SU-DHL-6 (cell line): ENCODE results near the gene MRPL14.

Experiments
- CTCF ChIP-seq: fragments of 200-600 bp; sonication (generic); IDR thresholded peaks from one replicate; pipeline ENCODE4 v1.5.1; 2017; ENCODE audit warnings: antibody characterized with exemption, mild to moderate bottlenecking, low read length, moderate library complexity; ENCODE audit not compliant: insufficient read depth, poor library complexity, severe bottlenecking
- EZH2phosphoT487 ChIP-seq: fragments of 200-600 bp; sonication (generic), shearing (Covaris generic); conservative IDR thresholded peaks from 2 replicates; pipeline ENCODE4 v1.6.1; 2018; ENCODE audit warnings: mild to moderate bottlenecking, antibody characterized with exemption, low read length, moderate library complexity, mixed read lengths

- TF ChIP-seq CTCF = no peak
- no peak for TF ChIP-seq EZH2phosphoT487
Measured at GRCh38 chr6:44123544-44123943, 3.7 kb downstream of the MRPL14 start.
